ENCODE results near the gene METAP1D.

METAP1D gene

GRCh38 chr2:172119089-172119488 is 119.3 kb downstream of the METAP1D start:
- no peak for FAIRE-seq

GRCh38 chr2:172120118-172120517 is 120.4 kb downstream of the METAP1D start:
- no peak for FAIRE-seq
- DNase-seq (ENCODE audit: insufficient read length, low spot score), result no peak

More at GRCh38 chr2:172119089-172119488, 119.3 kb downstream of the METAP1D start:
- DNase-seq (ENCODE audit: insufficient read length, low spot score), result peak; percentile 43

- FAIRE-seq (no peak), DNase-seq (ENCODE audit: insufficient read length, low spot score) (no peak)
Measured at GRCh38 chr2:172128484-172128883, 128.7 kb downstream of the METAP1D start.

DNA sequence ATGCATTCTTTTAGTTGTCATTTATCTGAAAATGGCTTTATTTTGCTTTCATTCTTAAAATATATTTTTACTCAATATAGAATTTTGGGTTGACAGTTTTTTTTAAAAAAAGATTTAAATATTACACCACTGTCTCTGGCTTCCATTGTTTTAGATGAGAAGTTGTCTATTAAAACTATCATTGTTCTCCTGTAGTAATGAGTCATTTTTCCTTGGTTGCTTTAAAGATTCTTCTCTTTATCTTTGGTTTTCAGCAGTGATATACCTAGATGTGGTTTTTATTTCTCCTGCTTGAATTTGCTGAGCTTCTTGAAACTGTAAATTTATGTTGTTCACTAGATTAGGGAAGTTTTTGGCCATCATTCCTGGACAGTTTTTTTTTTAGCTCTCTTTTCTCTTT is 129.7 kb downstream of the METAP1D start:
- FAIRE-seq, result no peak
- no peak for DNase-seq (ENCODE audit: insufficient read length, low spot score)
